Measurements from ENCODE around the gene CNIH2. TPM values are rescaled to one million over a fixed set of nuclear protein-coding genes. Genes with fewer than 3 reads are reported as not detected.

The CNIH2 gene
- total RNA-seq, 1 experiment from 2014 or later: 12.9 TPM

GRCh38 chr11:66311965-66312548, 34.1 kb downstream of the CNIH2 start:
- peaks cover 8% of the 10 kb centered on the region for H3K27me3 Mint-ChIP-seq (ENCODE audit: low read depth)
- POLR2A ChIA-PET: interaction anchor here (0.5 to 2.8 kb wide), 23 partner anchors 10 to 169 kb away, joined by 3 to 20 read pairs (median 4); partner anchors contain the start of genes BRMS1, NPAS4, RIN1 and SLC29A2
- TF ChIP-seq STAT6 (CRISPR knock-in tag; conservative IDR thresholded peaks at IDR 0.05; ENCODE audit: low read depth) (no peak), ZNF423 (CRISPR knock-in tag; IDR thresholded peaks at IDR 0.05) (peak; percentile 23; the same call in 1 of the 2 replicates), GTF2I (CRISPR knock-in tag; conservative IDR thresholded peaks at IDR 0.05) (no peak), PRRX2 (CRISPR knock-in tag; IDR thresholded peaks at IDR 0.05) (no peak), ZNF121 (CRISPR knock-in tag; IDR thresholded peaks at IDR 0.05) (peak; percentile 66; the same call in 1 of the 2 replicates), FOXP4 (CRISPR knock-in tag; IDR thresholded peaks at IDR 0.05) (0 out of 2 replicates have a peak, but pooled peaks have one; percentile 34), NR3C1 (CRISPR knock-in tag; conservative IDR thresholded peaks at IDR 0.05; ENCODE audit: low read depth) (no peak), TEAD1 (CRISPR knock-in tag; IDR thresholded peaks at IDR 0.05) (0 out of 2 replicates have a peak, but pooled peaks have one; percentile 26), ARID4B (CRISPR knock-in tag; IDR thresholded peaks at IDR 0.05; ENCODE audit: borderline replicate concordance) (peak; percentile 52; the same call in 1 of the 2 replicates), MYBL2 (CRISPR knock-in tag; IDR thresholded peaks at IDR 0.05) (peak; percentile 32; the same call in 1 of the 2 replicates), ZNF232 (CRISPR knock-in tag; IDR thresholded peaks at IDR 0.05) (peak; percentile 83; the same call in 1 of the 2 replicates), SP1 (CRISPR knock-in tag; conservative IDR thresholded peaks at IDR 0.05) (peak; percentile 86), HMGXB4 (CRISPR knock-in tag; IDR thresholded peaks at IDR 0.05) (peak; percentile 89), KAT7 (CRISPR knock-in tag; IDR thresholded peaks at IDR 0.05; ENCODE audit: borderline replicate concordance) (no peak), MAX (CRISPR knock-in tag; IDR thresholded peaks at IDR 0.05) (peak; percentile 79), FOXP1 (CRISPR knock-in tag; IDR thresholded peaks at IDR 0.05; ENCODE audit: borderline replicate concordance) (peak; percentile 93), ETV6 (CRISPR knock-in tag; IDR thresholded peaks at IDR 0.05) (peak; percentile 67; the same call in 1 of the 2 replicates), E2F1 (CRISPR knock-in tag; IDR thresholded peaks at IDR 0.05) (no peak), FOXK1 (CRISPR knock-in tag; IDR thresholded peaks at IDR 0.05) (0 out of 2 replicates have a peak, but pooled peaks have one; percentile 58), ZBTB43 (CRISPR knock-in tag; IDR thresholded peaks at IDR 0.05) (0 out of 2 replicates have a peak, but pooled peaks have one; percentile 61), NFYB (CRISPR knock-in tag; conservative IDR thresholded peaks at IDR 0.05; ENCODE audit: low read depth) (no peak)
- ATAC-seq: peak; percentile 55
- peaks cover 13% of the 10 kb centered on the region for H3K4me1 Mint-ChIP-seq
- H3K27ac Mint-ChIP-seq: peak overlapping the region; percentile 99
- no peaks in the 10 kb centered on the region for H3K9me3 Mint-ChIP-seq
- no peaks in the 10 kb centered on the region for H3K36me3 Mint-ChIP-seq
- H3K4me3 Mint-ChIP-seq: peak overlapping the region; percentile 87
- DNase-seq (ENCODE audit: low spot score): peak; percentile 94
- CTCF ChIA-PET: interaction anchor here (0.5 to 5.8 kb wide), 53 partner anchors 10 to 710 kb away, joined by 3 to 319 read pairs (median 8); partner anchors contain the start of genes B4GAT1, BRMS1, DPP3 and FIBP

Measured in WTC11 (cell line).